ENCODE results near the gene LYZL1.

Gene LYZL1

DNA sequence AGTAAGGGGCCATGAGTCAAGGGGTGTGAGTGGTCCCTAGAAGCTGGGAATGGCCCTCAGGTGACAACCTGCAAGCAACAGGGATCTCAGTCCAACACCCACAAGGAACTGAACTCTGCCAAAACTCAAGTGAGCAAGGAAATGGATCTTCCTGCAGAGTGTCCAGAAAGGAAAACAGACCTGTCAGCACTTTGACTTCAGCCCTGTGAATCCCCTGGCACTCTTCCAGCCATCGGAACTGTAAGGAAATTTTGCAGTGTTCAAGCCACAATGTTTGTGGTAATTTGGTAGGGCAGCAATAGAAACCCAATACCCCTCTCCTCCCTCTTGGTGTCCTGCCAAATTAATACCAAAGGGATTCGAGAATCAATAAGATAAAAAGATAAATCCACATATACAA, 6.9 kb downstream of the LYZL1 start:
- TF ChIP-seq, protein P1, sequence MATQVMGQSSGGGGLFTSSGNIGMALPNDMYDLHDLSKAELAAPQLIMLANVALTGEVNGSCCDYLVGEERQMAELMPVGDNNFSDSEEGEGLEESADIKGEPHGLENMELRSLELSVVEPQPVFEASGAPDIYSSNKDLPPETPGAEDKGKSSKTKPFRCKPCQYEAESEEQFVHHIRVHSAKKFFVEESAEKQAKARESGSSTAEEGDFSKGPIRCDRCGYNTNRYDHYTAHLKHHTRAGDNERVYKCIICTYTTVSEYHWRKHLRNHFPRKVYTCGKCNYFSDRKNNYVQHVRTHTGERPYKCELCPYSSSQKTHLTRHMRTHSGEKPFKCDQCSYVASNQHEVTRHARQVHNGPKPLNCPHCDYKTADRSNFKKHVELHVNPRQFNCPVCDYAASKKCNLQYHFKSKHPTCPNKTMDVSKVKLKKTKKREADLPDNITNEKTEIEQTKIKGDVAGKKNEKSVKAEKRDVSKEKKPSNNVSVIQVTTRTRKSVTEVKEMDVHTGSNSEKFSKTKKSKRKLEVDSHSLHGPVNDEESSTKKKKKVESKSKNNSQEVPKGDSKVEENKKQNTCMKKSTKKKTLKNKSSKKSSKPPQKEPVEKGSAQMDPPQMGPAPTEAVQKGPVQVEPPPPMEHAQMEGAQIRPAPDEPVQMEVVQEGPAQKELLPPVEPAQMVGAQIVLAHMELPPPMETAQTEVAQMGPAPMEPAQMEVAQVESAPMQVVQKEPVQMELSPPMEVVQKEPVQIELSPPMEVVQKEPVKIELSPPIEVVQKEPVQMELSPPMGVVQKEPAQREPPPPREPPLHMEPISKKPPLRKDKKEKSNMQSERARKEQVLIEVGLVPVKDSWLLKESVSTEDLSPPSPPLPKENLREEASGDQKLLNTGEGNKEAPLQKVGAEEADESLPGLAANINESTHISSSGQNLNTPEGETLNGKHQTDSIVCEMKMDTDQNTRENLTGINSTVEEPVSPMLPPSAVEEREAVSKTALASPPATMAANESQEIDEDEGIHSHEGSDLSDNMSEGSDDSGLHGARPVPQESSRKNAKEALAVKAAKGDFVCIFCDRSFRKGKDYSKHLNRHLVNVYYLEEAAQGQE (IDR thresholded peaks at IDR 0.05; ENCODE audit: insufficient replicate concordance, low read depth), result no peak
- no peak for TF ChIP-seq SPI1 (IDR thresholded peaks at IDR 0.05; ENCODE audit: borderline replicate concordance, low read depth)
- no peak for TF ChIP-seq GABPA (IDR thresholded peaks at IDR 0.05; ENCODE audit: low read depth)
- TF ChIP-seq, protein P2, sequence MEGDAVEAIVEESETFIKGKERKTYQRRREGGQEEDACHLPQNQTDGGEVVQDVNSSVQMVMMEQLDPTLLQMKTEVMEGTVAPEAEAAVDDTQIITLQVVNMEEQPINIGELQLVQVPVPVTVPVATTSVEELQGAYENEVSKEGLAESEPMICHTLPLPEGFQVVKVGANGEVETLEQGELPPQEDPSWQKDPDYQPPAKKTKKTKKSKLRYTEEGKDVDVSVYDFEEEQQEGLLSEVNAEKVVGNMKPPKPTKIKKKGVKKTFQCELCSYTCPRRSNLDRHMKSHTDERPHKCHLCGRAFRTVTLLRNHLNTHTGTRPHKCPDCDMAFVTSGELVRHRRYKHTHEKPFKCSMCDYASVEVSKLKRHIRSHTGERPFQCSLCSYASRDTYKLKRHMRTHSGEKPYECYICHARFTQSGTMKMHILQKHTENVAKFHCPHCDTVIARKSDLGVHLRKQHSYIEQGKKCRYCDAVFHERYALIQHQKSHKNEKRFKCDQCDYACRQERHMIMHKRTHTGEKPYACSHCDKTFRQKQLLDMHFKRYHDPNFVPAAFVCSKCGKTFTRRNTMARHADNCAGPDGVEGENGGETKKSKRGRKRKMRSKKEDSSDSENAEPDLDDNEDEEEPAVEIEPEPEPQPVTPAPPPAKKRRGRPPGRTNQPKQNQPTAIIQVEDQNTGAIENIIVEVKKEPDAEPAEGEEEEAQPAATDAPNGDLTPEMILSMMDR (IDR thresholded peaks at IDR 0.05; ENCODE audit: insufficient read depth, low read length), result no peak
- no peak for TF ChIP-seq POLR2AphosphoS5 (IDR thresholded peaks at IDR 0.05; ENCODE audit: low read depth)
- Histone ChIP-seq H3K27me3 (ENCODE audit: insufficient read depth, poor library complexity, severe bottlenecking) (no peaks in the 10 kb centered on the region), H3K27ac (replicated peaks) (no peak overlapping the region), H3K4me3 (replicated peaks; ENCODE audit: insufficient read depth, low read length) (no peak overlapping the region)
- DNase-seq (ENCODE audit: low read depth in 1 of 2, low spot score in 1 of 2), result no peak

DNA sequence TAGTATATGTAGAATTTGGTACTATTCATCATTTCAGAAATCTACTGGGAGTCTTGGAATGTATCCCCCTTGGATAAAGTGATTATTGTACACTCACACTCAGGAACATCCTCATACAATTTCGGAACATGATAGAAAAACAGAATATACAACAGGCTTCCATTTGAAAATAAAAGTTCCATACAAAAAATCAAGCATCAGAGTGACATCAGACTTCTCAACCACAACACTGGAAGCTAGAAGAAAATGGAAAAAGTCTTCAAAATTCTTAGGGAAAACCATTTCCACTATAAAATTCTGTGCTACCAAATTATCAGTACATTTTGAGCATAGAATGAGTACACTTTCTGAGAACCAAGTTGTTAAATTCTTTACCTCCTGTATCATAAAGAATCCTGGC, 8.8 kb downstream of the LYZL1 start:
- H3K4me3 ChIP-seq (replicated peaks; ENCODE audit: insufficient read depth, low read length), result no peak overlapping the region
- TF ChIP-seq GABPA (IDR thresholded peaks at IDR 0.05; ENCODE audit: low read depth) (no peak), SPI1 (IDR thresholded peaks at IDR 0.05; ENCODE audit: borderline replicate concordance, low read depth) (no peak), POLR2AphosphoS5 (IDR thresholded peaks at IDR 0.05; ENCODE audit: low read depth) (no peak)
- TF ChIP-seq, protein P2 (IDR thresholded peaks at IDR 0.05; ENCODE audit: insufficient read depth, low read length), result no peak
- TF ChIP-seq, protein P1 (IDR thresholded peaks at IDR 0.05; ENCODE audit: insufficient replicate concordance, low read depth), result no peak
- DNase-seq (ENCODE audit: low read depth in 1 of 2, low spot score in 1 of 2), result no peak
- no peak overlapping the region for H3K27ac ChIP-seq (replicated peaks)
- no peaks in the 10 kb centered on the region for H3K27me3 ChIP-seq (ENCODE audit: insufficient read depth, poor library complexity, severe bottlenecking)

DNA sequence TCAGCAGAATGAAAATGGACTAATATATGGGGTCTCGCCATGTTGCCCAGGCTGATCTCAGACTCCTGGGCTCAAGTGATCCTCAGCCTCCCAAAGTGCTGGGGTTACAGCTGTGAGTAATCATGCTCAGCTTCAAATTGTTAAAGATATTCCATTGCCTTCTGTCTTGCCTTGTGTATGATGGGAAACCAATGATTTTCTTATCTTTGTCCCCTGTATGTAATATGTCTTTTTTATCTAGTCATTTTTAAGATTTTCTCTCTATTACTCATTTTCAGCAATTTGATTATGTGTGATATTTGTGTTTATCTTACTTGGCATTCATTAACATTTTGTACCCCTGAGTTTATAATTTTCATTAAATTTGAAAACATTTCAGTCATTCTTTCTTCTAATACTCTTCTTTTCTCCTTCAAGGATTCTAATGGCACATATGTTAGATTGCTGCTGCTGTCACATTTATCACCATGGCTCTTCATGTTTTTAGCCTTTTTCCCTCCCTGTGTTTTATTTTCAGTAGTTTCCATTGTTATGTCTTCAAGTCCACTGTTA, 12.6 kb downstream of the LYZL1 start:
- TF ChIP-seq, protein P1 (IDR thresholded peaks at IDR 0.05; ENCODE audit: insufficient replicate concordance, low read depth), result no peak
- TF ChIP-seq, protein P2 (IDR thresholded peaks at IDR 0.05; ENCODE audit: insufficient read depth, low read length), result no peak
- TF ChIP-seq SPI1 (IDR thresholded peaks at IDR 0.05; ENCODE audit: borderline replicate concordance, low read depth) (no peak), GABPA (IDR thresholded peaks at IDR 0.05; ENCODE audit: low read depth) (no peak), POLR2AphosphoS5 (IDR thresholded peaks at IDR 0.05; ENCODE audit: low read depth) (no peak)
- H3K4me3 ChIP-seq (replicated peaks; ENCODE audit: insufficient read depth, low read length), result no peak overlapping the region
- H3K27me3 ChIP-seq (ENCODE audit: insufficient read depth, poor library complexity, severe bottlenecking), result no peaks in the 10 kb centered on the region
- DNase-seq (ENCODE audit: low read depth in 1 of 2, low spot score in 1 of 2), result no peak
- H3K27ac ChIP-seq (replicated peaks), result no peak overlapping the region

All from HL-60 (cell line).